ENCODE results near the gene NCAM1.
A peak's percentile ranks its signal among the peaks of the same experiment; 100 is the strongest.

NCAM1 gene

DNA sequence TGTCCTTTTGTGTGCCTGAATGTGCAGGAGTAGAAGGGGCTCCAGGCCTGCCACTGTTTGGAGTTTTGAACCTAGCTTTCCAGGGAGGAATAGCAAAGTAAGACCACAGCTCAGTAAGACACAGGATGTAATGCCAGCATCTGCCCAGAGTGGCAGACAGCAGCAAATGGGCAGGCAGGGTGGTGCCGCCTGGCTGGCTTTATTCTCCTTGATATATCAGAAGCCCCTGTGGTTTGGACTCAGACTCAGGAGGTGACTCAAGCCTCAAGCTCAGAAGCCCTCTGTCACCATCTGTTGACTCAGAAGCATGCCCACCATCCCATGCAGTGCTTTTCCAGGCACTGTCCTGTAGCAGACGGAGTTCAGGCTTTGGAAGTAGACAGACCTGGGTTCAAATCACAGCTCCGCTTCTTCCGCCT, 280.4 kb downstream of the NCAM1 start:
- H3K4me3 ChIP-seq (replicated peaks; ENCODE audit: low read depth, low read length): no peak overlapping the region
- TF ChIP-seq, protein P1, sequence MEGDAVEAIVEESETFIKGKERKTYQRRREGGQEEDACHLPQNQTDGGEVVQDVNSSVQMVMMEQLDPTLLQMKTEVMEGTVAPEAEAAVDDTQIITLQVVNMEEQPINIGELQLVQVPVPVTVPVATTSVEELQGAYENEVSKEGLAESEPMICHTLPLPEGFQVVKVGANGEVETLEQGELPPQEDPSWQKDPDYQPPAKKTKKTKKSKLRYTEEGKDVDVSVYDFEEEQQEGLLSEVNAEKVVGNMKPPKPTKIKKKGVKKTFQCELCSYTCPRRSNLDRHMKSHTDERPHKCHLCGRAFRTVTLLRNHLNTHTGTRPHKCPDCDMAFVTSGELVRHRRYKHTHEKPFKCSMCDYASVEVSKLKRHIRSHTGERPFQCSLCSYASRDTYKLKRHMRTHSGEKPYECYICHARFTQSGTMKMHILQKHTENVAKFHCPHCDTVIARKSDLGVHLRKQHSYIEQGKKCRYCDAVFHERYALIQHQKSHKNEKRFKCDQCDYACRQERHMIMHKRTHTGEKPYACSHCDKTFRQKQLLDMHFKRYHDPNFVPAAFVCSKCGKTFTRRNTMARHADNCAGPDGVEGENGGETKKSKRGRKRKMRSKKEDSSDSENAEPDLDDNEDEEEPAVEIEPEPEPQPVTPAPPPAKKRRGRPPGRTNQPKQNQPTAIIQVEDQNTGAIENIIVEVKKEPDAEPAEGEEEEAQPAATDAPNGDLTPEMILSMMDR (IDR thresholded peaks at IDR 0.05; ENCODE audit: low read length, missing control alignments): no peak
- DNase-seq (ENCODE audit: low read depth): no peak

DNA sequence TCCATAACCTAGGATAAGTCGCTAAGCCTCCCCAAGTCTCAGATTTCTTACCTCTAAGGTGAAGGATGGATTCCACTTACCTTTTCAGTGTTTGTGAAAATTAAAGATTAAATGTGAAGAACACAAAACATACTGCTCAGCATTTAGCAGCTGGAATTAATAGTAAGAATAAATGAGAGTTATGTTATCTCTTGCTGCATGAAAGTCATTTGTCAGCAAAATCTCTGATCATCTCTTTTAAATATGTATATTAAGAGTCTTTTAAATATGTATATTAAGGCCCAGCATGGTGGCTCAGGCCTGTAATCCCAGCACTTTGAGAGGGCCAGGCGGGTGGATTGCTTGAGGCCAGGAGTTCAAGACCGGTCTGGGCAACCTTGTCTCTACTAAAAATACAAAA, 280.8 kb downstream of the NCAM1 start:
- no peak for DNase-seq (ENCODE audit: low read depth)
- no peak overlapping the region for H3K4me3 ChIP-seq (replicated peaks; ENCODE audit: low read depth, low read length)
- TF ChIP-seq, protein P1 (IDR thresholded peaks at IDR 0.05; ENCODE audit: low read length, missing control alignments): no peak

- H3K4me3 ChIP-seq (replicated peaks; ENCODE audit: low read depth, low read length): peak overlapping the region; percentile 50
- TF ChIP-seq, protein P1 (IDR thresholded peaks at IDR 0.05; ENCODE audit: low read length, missing control alignments): no peak
- DNase-seq (ENCODE audit: low read depth): peak; percentile 69
Measured at GRCh38 chr11:113242767-113243397, 281.7 kb downstream of the NCAM1 start.

- DNase-seq (ENCODE audit: low read depth): no peak
- TF ChIP-seq, protein P1 (IDR thresholded peaks at IDR 0.05; ENCODE audit: low read length, missing control alignments): no peak
- H3K4me3 ChIP-seq (replicated peaks; ENCODE audit: low read depth, low read length): no peak overlapping the region
Measured at GRCh38 chr11:113243696-113244095, 282.5 kb downstream of the NCAM1 start.

GRCh38 chr11:113245216-113245615, 284.0 kb downstream of the NCAM1 start:
- TF ChIP-seq, protein P1 (IDR thresholded peaks at IDR 0.05; ENCODE audit: low read length, missing control alignments): no peak
- no peak for DNase-seq (ENCODE audit: low read depth)
- no peak overlapping the region for H3K4me3 ChIP-seq (replicated peaks; ENCODE audit: low read depth, low read length)

GRCh38 chr11:113247221-113247620, 286.0 kb downstream of the NCAM1 start:
- no peak overlapping the region for H3K4me3 ChIP-seq (replicated peaks; ENCODE audit: low read depth, low read length)
- no peak for DNase-seq (ENCODE audit: low read depth)
- TF ChIP-seq, protein P1 (IDR thresholded peaks at IDR 0.05; ENCODE audit: low read length, missing control alignments): no peak

DNA sequence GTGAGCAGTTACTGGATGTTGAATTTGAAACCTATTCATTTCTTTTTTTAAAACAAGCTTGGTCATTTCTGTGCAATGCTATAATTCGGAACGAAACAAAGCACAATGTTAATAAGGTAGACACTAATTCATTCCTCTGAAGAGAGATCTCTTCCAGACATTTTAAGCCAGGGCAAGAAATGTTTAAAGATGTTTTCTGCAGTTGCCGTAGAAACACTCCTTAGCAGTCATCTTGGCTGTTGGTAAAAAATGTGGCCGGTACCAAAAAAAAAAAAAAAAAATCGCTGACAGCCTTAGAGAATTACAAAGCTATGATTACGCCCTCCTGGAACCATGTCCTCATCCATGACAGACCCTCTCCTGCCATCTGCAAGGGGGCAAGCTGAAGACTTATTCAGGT, 286.7 kb downstream of the NCAM1 start:
- TF ChIP-seq, protein P1 (IDR thresholded peaks at IDR 0.05; ENCODE audit: low read length, missing control alignments): no peak
- no peak overlapping the region for H3K4me3 ChIP-seq (replicated peaks; ENCODE audit: low read depth, low read length)
- no peak for DNase-seq (ENCODE audit: low read depth)
